GM18508 (cell line): ENCODE data around the gene ABCA2.

Experiments used
- ATAC-seq: cut with Tn5 transposase; IDR thresholded peaks from one replicate; pipeline ENCODE4 v1.9.1; 2021; ENCODE audit warnings: moderate number of reproducible peaks; ENCODE audit not compliant: insufficient read depth, unreplicated experiment

ABCA2 gene

DNA sequence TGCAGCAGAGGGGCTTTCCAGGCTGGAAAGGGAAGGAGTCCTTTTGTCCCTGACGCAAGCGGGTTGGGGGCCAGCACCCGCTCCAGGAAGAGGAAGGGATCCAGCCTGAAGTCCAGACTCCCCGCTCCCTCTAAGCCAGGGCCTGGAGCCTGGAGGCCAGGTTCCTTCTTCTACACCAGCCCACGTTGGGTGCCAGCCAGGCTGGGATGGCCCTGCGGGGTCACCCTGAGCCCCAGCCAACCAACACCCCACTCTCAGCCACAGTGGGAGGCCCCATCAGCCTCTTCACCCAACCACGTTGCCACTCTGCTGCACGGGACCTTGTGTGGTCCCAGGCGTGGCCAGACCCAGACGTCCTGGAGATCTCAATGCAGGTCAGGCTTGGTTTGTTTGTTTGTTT lies 4.8 kb upstream of the ABCA2 start:
- no peak for ATAC-seq

DNA sequence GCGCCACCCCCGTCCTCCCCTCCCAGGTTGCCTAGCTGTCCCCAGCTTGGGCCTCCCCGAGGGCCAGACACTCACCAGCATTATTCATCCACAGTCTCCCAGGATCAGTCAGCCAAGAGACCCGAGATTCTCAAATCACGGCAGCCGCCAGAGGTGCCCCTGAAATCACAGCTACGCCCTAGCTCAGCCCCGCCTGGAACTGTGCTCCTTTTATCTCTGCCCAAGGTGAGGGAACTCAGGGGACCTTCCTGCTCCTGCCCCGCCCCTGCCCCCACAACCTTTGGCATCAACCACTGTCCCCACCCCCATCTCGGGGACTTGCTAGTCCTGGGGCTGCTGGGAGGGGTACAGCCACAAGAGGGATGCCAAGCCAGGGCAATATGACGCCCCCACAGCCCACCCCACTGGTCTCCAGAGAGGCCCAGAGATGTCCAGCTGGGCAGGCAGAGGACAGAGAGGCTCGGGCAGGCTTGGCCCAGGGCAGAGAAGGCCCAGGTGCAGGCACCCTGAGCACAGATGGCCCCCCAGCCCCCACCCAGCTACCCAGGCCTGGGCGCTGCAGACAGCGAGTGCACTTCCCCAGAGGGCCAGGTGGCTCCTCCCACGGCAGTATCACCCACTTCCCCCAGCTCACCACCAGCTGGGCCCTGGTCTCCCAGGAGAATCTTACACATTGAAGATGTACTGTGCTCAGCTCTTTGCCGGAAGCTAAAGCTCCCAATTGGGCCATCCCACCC lies 4.0 kb upstream of the ABCA2 start, which contains the start of gene FUT7:
Gene FUT7, minus strand, starts transcription at position 185 of the 737 bp plus-strand sequence. Its CDS starts 97 bp downstream, at position 88.
- no peak for ATAC-seq

DNA sequence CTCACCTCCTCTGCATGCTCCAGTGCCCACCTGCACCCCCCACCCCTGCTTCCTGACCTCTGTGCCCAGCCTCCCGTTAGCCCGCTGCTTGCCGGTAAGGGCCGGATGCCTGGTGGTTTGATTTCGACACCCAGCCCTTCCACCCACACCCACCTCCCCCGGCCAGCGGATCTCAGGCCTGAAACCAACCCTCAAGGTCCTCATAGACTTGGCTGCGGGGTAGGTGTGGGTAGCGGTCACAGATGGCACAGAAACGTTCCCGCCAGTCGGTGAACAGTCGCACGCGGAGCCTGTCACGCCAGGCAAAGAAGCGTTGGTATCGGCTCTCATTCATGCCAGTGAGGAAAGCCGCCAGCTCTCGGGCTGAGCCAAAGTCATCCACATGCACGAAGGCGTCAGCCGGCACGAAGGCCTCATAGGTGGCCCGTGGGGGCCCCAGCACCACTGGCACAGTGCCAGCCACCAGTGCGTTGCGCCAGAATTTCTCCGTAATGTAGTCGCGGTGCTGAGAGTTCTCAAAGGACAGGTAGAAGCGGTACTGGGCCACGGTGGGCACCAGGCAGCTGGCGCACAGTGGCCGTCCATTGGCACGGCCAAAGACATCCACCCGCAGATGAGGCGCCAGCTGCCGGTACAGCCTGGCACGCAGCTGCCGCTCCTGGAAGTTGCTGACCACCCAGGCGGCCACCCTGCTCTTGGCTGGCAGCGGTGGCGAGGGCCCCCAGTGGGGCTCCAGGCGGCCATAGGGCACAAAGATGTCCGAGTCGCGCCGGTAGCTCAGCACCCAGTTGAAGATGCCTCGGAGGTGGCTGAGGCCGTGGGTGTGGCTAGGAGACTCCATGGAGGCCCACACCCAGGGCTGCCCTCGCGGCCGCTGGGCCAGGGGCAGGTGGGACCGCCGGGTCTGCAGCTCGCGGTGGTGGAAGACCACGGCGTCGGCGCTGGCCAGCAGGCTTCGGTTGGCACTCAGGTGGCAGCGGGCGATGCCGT lies 2.8 kb upstream of the ABCA2 start:
- no peak for ATAC-seq

DNA sequence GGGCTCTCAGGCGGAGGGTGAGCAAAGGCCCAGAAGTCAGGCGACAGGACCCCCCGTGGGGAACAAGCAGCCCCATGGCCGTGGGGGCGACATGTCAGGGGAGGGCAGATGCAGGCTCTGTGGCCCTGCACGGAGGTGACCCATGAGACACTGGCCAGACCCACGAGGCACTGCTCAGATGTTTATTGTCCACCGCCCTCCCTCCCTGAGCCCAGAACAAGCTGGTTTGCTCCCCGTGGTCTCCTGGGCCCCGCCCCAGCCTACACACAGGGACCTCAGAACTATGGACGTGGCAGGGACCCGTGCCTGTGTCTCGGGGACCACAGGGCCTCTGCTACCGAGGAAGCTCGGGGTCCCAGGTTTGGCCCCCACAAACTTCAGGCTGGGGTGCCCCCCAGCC lies 2.0 kb upstream of the ABCA2 start:
- no peak for ATAC-seq

DNA sequence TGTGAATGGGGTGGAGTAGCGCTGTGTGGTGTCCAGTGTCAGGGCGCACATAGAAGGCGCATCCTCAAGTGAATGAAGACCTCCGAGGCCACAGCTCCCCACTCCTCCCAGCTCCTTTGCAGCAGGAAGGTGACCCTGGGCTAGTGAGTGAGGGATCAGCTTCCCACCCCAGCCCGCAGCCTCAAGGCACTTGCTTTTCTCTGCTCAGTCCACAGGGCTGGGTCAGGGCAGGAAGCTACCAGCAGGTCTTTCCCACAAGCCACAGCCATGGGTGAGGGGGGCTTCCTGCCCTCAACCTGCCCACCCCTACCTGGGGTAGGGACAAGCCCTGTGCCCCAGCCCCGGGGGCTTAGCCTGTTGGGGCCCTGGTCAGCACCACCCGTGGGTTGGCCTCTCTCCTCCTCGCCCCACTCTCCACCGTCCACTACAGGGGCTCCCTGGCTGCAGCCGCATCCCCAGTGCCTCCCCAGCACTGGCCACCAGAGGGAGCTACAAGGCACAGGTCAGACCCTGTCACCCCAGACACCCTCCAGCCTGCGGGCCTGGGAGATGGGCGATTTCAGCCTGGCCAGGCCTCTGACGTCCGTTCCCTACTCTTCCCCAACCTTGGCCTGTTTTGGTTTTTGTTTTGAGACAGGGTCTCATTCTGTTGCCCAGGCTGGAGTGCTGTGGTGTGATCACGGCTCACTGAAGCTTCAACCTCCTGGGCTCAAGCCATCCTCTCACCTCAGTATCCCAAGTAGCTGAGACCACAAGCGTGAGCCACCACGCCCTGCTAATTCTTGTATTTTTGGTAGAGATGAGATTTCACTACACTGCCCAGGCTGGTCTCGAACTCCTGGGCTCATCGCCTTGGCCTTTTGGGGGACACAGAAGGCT lies 1.3 kb upstream of the ABCA2 start:
- no peak for ATAC-seq

DNA sequence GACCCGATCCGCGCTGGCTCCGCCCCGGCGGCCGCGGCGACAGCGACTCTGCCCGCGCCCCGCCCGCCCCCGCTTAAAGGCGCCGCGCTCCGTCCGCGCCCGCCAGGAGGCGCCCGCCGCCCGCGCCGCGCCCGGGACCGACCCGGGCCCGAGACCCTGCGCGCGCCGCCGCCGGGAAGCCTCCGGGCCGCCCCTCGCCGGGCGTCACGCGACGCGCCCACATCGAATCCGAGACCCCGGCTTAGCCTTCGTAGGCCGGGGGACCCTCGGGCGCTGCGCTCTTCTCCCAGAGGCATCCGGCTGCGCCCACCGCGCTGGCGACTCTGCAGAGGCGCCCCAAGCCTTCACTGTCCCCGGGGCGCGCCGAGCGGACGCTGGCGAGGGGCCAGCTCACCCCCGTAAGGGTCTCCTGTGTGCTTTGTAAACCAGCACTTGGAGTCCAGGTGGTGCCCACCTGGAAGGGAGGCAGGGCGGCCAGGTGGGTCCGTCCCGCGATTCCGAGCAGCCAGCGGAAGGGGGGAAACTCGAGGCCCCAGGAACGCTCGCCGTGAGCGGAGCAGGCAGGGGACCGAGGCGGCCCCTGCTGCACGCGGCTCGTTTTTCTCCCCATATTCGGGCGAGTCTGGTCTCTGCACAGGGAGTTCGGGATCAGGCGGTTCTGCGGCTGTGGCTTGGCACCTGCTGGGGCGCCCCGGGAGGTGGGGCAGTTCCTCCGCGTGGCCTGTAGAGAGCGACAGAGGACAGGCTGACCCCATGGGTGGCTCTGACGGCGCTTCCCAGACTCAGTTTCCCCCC lies 423 bp upstream of the ABCA2 start:
- ATAC-seq: no peak

DNA sequence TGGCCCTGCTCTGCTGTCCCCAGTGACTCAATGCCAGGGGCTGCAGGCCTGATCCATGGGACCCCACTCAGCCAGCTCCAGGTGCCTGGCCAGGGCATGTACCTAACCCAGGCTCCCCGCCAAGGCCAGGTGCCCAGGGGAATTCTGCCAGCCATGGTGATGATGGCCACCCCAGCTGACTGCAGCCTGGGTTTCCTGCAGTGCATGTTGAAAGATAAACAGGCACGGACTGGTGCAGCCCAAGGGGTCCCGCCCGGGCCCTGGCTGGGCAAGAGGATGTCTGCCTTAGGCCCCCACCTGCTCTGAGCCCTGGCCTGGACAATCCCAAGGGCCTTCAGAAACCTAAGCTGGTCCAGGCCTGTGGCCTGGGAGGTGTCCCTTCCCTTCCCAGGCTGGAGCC lies 1.2 kb downstream of the ABCA2 start:
- no peak for ATAC-seq

DNA sequence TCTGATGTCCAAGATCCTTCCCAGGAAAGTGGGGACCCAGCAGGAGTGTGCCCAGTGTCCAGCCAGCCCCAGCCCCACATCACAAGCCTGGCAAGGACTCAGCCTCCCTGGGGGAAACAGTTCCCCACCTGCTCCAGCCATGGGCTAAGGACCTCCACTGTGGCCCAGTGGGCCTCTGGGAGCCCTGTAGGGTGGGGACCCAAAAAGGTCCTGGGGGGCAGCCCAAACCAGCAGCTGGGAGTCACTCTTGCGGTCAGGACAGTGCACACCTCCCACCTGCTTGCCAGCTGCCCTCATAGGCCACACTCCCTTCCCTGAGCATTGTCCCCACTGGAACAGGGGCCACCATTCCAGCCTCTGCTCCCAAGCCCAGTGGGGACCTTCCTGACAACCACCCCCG lies 1.7 kb downstream of the ABCA2 start:
- no peak for ATAC-seq

DNA sequence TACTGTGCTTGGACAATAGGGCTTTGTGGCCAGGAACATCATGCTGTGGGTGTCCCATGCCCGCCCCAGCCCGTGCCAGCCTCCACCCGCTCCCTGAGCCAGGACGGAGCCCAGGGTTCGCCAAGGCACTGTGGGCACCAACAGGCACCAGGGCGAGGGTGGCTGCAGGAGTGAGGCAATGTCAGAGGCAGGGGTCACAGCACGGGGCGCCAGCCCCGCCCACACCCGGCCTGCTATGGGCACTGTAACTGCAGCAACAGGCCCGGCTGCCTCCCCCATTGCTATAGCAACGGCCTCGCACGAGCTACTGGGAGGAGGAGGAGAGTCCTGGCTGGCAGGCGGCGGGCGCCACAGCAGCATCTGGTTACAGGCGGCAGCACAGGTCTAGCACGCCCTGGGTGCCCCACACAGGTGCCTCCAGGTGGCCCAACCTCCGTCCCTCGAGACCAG lies 2.5 kb downstream of the ABCA2 start:
- no peak for ATAC-seq

DNA sequence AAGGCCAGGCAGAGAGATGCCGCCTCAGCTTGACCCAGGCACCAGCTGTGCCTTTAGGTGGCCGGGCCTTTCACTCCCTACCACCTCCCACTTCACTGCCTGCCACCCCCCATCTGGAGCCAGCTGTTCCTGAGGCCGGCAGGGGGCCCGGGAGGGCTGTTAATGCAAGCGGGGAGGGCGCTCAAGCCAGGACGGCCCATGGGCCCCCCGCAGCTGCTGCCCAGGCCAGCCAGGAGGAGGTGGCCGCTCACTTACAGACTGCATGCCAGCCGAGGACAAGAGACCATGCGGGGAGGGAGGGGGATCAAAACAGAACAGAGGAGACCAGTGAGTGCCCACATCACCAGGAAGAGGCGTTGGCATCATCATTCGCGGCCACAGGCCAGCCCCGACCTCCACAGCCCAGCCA lies 4.5 kb downstream of the ABCA2 start:
- ATAC-seq: no peak

DNA sequence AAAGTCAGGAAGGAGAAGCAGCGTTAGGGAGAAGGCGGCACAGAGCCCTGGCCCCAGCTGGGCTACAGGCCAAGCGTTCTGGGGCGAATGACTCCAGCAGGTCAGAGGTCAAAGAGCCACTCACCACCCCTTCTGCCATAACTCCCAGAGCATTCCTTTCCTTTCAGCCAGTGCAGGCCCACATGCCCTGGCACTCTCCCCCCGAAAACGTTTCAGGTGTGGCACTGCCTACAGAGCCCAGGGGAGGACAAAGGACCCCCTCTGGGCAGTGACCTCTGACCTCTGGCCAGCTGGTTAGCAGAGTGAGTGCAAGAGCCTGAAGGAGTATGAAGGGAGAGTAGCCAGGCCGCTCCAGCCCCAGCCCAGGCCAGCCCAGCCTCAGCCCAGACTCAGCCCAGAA lies 4.9 kb downstream of the ABCA2 start:
- no peak for ATAC-seq

DNA sequence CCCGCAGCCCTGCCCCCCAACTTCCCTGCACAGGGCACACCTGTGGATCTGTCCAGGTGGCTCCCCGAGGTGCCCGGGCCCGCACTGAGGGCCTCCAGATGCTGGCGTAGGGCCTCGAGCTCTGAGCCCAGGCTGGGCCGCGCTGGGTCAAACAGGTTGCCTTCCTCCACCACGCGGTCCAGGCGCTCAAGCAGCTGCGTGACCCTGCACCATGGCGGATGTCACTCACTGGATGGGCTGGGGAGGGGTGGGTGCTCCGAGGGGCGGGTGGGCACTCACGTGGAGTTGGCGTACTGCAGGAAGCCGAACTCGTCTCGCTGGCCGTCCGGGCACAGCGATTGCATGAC lies 5.4 kb downstream of the ABCA2 start:
- no peak for ATAC-seq

DNA sequence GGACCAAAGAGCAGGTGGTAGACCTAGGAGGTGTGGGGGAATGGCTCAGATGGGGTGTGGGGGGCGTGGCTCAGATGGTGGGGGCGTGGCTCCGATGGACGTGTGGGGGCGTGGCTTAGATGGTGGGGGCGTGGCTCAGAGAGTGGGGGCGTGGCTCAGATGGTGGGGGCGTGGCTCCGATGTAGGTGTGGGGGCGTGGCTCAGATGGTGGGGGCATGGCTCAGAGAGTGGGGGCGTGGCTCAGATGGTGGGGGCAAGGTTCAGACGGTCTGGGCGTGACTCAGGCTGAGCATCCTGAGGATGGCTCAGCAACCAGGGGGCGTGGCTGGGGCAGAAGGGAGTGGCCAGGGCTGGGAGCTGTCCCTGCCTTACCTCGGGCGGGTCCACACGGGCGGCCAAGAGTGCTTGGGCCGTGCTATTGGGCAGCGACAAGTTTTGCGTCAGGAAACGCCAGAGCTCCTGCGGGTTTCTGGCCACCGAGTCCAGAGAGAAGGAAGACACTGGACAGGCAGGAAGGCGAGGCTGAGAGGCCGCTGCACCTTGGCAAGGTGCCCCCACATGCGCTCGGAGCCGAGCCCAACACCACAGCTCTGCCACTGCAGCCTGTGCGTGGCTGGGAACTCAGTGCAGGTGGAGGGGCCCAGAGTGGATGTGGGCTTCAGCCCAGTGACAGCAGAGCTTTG lies 5.9 kb downstream of the ABCA2 start:
- no peak for ATAC-seq

DNA sequence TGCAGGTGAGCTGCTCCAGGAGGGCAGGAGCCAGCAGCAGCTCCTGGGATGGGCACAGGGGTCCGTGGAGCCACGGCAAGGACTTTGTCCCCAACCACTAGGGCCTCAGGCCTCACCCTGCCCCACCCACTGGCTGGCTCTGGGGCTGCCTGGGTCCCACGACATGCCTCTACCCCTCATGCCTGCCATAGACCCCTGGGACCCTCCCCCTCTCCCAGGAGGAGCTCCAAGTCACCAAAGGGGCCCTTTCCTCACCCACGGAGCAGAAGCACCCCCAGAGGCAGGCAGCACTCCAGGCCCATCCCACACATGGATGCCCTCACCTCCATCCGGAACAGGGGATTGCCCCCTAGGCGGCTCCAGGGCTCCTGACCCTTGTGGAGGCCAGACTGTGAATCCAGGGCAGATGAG lies 6.5 kb downstream of the ABCA2 start:
- ATAC-seq: no peak

DNA sequence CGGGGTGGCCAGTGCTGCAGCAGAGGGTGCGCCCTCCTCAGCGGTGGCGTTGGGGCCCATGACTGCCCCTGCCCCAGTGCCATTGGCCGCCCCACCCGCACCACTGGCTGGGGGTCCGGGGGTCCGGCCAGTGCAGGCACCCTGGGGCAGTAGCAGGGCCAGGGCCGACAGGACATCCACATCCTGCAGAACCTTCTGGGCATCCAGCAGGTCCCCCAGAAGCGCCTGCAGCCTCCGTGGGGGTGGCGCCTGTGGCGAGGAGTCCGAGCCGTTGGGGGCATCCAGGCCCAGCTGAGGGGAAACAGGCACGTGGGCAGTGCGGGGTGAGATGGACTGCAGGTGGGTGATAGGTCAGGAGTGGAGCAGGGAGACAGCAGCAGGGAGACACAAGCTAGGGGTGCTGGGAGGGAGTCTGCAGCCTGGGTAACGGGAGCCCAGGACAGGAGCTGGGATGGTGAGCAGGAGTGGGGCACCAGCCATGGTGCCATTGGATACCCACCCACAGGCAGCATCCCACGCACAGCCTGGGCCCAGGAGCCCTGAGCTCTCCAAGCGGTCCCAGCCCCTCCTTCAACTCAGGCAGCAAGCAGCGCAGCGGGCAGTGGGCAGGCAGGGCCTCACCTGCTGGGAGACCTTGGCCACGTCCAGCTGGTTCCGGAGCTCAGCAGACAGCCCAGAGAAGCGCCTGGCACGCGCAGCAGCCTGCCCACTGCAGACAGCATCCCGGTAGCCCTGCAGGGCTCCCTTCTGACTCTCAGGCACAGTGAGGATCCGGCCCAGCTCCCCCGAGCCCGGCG lies 7.1 kb downstream of the ABCA2 start:
- ATAC-seq: no peak

DNA sequence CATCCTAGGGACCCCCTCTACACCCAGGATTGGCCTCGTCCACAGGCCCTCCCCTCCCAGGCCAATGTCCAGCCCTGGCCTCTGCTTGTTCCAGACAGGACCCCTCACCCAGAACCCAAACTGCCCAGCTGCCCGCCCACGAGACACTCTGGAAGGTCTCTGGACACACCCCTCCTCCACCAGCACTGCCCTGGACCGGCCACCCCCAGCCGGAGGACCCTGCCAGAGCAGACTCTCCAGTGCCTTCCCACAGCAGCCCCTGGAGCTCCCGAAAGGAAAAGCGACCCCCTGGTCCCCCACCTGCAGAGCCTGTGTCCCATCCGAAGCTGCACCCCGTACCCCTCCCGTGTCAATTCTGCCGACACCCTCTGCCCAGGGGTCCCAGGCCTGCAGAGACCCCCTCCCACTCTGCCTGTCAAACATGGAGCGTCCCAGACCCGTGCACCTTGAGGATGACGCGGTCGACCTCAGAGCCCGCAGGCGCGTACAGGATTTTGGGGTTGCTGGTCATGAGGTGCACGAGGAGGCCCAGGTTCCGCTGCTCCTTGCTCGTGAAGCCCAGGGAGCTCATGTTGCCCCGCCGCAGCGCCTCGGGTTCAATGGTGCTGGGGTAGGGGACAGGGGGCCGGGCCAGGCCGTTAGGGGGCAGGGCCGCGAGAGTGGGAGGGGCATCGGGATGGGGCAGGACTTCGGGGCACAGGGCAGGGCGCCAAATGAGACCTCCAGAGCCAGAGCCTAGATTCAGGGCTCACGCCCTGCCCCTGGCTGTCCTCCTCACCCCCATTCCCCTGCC lies 8.0 kb downstream of the ABCA2 start:
- ATAC-seq: no peak

DNA sequence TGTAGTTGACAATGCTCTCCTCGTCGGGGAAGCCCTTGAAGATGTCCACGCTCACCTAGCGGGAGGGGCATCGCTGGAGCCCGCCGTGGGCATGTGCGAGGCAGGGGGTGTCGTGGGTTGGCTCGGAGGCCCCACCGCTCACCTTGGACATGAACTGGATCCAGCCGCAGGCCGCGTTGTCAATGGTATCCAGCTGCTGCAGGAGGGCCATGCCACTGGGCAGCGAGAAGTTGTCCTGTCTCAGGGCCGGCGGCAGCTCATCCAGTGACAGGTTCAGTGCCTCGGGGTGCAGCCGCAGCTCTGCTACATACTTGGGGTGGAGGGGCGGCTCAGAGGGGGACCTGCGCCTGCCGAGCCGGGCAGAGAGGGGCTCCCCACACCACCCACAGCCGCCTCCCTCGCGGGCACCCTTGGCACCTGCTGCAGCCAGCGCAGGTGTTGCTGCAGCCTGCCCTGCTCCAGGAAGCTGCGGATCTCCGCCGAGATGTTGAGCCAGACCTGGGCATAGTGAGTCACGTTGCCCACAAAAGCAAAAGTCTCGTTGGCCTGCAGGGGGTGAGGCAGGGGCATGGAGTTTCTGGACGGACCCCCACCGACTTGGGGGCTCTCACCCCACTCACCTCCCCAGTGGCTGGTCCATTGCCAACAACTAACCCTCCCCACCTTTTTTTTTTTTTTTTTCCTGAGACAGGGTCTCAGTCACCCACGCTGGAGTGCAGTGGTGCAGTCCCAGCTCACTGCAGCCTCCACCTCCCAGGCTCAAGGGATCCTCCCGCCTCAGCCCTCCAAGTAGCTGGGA lies 9.1 kb downstream of the ABCA2 start:
- no peak for ATAC-seq
